Neural cell (in vitro differentiated cells): Measurements from ENCODE around the gene TRIM32.

ENCODE experiments used
- CTCF ChIP-seq: fragments of 450-650 bp; IDR thresholded peaks from 2 replicates; pipeline ENCODE4 v1.5.1; 2014; ENCODE audit warnings: antibody characterized with exemption, mild to moderate bottlenecking, moderate library complexity; ENCODE audit not compliant: poor library complexity, severe bottlenecking
- EP300 ChIP-seq: fragments of 450-650 bp; conservative IDR thresholded peaks from 2 replicates; pipeline ENCODE4 v1.6.1; 2014; ENCODE audit warnings: antibody characterized with exemption, mild to moderate bottlenecking, moderate library complexity; ENCODE audit not compliant: poor library complexity, severe bottlenecking
- EZH2 ChIP-seq: fragments of 200-600, 300-800 bp; shearing (Covaris generic), sonication (generic); IDR thresholded peaks from 2 replicates; pipeline ENCODE4 v1.6.1; 2014; ENCODE audit warnings: antibody characterized with exemption, low read length, borderline replicate concordance, mild to moderate bottlenecking; ENCODE audit not compliant: insufficient read depth, poor library complexity, severe bottlenecking
- MXI1 ChIP-seq: fragments of 450-650 bp; conservative IDR thresholded peaks from 2 replicates; pipeline ENCODE4 v1.6.1; 2014; ENCODE audit warnings: antibody characterized with exemption, mild to moderate bottlenecking; ENCODE audit not compliant: poor library complexity, severe bottlenecking
- POLR2AphosphoS5 ChIP-seq: IDR thresholded peaks from 2 replicates; pipeline ENCODE4 v1.6.1; 2012
- RAD21 ChIP-seq: fragments of 450-650 bp; conservative IDR thresholded peaks from 2 replicates; pipeline ENCODE4 v1.6.1; 2014; ENCODE audit warnings: antibody characterized with exemption, mild to moderate bottlenecking, moderate library complexity
- SMC3 ChIP-seq: fragments of 450-650 bp; conservative IDR thresholded peaks from 2 replicates; pipeline ENCODE4 v1.6.1; 2014; ENCODE audit warnings: antibody characterized with exemption, mild to moderate bottlenecking, moderate library complexity; ENCODE audit not compliant: poor library complexity
- TF ChIP-seq, protein P1 (sequence below): IDR thresholded peaks from 2 replicates; pipeline ENCODE4 v1.6.1; 2012; ENCODE audit warnings: borderline replicate concordance

GRCh38 chr9:116653348-116654058 is 33.6 kb upstream of the TRIM32 start:
- no peak for TF ChIP-seq SMC3
- no peak for TF ChIP-seq CTCF
- TF ChIP-seq, protein P1, sequence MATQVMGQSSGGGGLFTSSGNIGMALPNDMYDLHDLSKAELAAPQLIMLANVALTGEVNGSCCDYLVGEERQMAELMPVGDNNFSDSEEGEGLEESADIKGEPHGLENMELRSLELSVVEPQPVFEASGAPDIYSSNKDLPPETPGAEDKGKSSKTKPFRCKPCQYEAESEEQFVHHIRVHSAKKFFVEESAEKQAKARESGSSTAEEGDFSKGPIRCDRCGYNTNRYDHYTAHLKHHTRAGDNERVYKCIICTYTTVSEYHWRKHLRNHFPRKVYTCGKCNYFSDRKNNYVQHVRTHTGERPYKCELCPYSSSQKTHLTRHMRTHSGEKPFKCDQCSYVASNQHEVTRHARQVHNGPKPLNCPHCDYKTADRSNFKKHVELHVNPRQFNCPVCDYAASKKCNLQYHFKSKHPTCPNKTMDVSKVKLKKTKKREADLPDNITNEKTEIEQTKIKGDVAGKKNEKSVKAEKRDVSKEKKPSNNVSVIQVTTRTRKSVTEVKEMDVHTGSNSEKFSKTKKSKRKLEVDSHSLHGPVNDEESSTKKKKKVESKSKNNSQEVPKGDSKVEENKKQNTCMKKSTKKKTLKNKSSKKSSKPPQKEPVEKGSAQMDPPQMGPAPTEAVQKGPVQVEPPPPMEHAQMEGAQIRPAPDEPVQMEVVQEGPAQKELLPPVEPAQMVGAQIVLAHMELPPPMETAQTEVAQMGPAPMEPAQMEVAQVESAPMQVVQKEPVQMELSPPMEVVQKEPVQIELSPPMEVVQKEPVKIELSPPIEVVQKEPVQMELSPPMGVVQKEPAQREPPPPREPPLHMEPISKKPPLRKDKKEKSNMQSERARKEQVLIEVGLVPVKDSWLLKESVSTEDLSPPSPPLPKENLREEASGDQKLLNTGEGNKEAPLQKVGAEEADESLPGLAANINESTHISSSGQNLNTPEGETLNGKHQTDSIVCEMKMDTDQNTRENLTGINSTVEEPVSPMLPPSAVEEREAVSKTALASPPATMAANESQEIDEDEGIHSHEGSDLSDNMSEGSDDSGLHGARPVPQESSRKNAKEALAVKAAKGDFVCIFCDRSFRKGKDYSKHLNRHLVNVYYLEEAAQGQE: no peak
- TF ChIP-seq EZH2: no peak
- TF ChIP-seq EP300: no peak
- TF ChIP-seq MXI1: no peak
- TF ChIP-seq POLR2AphosphoS5: no peak
- no peak for TF ChIP-seq RAD21
